GM21529 (cell line): ENCODE data around the gene SLC17A2.

Experiments
- ATAC-seq: cut with Tn5 transposase; IDR thresholded peaks from one replicate; pipeline ENCODE4 v1.9.1; 2021; ENCODE audit not compliant: unreplicated experiment

Gene SLC17A2

DNA sequence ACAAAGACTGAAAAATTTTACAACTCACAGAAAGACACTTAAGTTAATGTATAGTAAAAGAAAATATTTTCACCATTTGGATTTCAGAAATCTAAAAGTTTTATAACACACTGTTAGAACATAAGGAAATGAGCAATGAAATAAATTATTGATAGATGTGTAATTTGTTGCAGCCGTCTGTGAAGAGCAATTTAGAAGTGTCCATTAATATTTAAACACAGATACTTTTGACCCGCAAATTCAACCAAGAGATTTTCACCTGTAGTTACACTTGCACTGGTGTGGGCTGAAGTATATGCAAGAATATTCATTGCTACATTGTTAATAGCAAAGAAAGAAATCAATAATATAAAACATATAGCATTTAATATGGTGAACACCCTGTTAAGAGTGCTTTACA is 41.9 kb downstream of the SLC17A2 start:
- no peak for ATAC-seq

- no peak for ATAC-seq
Measured at GRCh38 chr6:25886066-25886465, 44.4 kb downstream of the SLC17A2 start.

DNA sequence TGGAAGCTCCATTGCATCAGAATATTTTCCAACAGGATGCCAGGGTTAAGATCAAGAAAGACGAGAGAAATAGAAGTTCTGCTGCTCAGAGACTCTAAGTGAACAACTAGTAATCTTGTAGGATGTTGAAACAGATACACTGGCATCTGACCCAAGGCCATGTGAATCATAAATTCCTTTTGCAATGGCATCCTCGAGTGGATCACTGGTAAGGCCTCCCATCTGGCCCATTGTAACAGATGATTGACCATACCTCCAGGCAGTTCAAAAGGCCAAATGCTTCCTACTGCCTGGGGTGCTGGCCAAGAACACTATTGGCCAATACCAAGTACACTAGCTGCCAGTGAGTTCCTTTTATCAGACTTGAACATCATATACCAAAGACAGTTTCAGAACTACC is 46.5 kb downstream of the SLC17A2 start:
- ATAC-seq, result no peak

DNA sequence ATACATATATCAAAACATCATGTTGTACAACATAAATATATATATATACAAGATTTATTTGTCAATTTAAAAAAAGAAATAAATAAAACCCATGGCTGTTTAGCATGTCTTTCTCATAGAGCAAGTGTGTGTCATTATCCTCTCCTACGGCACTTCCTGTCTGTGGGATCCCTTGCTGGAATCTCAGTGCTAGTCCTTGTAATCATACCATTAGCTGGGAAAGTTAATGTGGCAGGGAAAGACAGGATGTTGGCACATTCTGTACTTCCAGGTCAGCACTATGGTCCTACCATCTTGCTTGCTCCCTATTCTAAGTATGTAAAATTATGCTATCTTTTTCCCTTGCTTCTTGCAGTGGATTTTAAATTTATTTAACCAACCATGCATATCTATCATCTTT is 47.0 kb downstream of the SLC17A2 start:
- ATAC-seq, result no peak

GRCh38 chr6:25882051-25882496 is 48.4 kb downstream of the SLC17A2 start:
- ATAC-seq, result no peak

DNA sequence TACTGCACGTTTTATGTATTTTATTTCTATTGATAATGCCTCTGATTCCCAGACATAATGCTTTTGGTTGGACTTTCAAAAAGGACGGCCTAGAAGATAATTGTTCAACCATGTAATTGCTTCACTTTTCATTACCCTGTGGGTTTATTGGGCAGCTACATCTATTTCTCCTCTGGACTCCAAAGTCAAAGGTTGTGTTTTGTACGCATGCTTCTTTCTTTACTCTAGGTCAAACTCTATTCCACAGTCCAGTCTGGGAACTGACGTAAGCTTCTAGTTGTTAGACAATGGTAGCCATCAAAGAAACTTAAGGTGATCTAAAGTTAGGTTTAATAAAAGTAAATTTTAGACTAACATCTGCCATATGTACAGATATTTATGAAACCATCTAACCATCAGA is 49.9 kb downstream of the SLC17A2 start:
- no peak for ATAC-seq

DNA sequence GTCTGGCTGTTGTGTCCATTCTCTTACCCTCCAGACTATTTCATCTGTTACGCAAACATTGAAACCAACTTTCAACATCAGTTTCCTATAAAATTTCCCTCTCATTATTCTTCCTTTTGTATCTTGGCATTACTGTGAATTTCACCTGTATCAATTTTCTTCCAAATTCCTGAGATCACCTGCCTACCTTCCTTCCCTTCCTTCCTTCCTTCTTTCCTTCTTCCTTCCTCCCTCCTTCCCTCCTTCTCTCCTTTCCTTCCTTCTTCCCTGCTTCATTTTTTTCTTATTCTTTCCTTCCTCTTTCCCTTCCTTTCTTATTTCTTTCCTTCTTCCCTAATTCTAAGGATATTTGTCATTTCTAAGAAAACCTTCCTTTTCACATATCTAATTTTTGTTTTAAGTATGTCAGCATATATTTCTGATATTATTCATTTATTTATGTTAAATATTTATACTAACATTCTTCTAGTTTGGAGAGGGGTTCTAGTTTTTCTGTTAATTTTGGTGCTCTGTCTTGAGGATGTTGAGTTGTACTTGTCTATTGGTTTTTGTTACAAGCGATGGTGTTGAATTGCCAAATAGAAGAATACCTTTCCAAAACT is 51.7 kb downstream of the SLC17A2 start:
- ATAC-seq, result no peak

- ATAC-seq, result no peak
Measured at GRCh38 chr6:25875926-25876602, 54.4 kb downstream of the SLC17A2 start.

GRCh38 chr6:25875563-25875905 is 55.0 kb downstream of the SLC17A2 start:
- no peak for ATAC-seq

DNA sequence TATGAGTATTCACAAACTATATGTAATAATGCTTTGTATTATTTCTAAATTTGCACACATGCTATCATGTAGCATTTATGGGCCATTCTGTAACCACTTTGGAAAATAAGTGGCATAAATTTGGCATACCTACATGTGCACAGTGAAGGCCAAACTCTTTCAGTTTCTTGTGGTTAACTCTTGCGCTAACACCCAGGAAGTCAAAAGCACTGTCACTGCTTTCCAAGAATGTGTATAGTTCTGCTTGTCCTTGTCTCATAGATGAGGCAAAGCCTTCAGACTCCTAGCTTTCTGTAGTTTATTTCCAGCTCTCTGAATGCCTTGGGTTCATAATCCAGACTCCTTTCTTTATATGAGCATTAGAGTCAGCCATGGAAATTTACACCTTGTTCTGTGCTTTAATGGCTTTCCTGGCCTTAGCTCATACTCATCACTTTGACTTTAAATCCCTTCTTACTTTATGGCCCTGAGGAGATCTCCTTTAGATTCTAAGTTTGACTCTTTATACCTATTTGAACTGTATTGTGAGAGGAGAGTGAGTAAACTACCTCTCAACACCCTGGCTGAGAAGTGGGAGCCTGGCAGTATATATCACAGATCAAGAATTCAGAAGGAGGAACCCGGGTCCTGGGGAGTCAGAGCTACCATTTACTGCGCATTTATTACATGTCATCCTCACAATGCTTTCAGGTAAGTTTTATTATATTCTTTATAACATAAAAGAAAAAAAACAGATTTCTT is 55.5 kb downstream of the SLC17A2 start:
- ATAC-seq, result no peak

GRCh38 chr6:25874118-25874517 is 56.4 kb downstream of the SLC17A2 start, which contains the start of gene SLC17A3:
TSS of gene SLC17A3 (minus strand) at chr6:25874243. CDS start at chr6:25868387, 5,856 bp downstream.
- no peak for ATAC-seq

GRCh38 chr6:25872814-25873213 is 57.7 kb downstream of the SLC17A2 start:
- ATAC-seq, result no peak

GRCh38 chr6:25869840-25870239 is 60.7 kb downstream of the SLC17A2 start:
- no peak for ATAC-seq

DNA sequence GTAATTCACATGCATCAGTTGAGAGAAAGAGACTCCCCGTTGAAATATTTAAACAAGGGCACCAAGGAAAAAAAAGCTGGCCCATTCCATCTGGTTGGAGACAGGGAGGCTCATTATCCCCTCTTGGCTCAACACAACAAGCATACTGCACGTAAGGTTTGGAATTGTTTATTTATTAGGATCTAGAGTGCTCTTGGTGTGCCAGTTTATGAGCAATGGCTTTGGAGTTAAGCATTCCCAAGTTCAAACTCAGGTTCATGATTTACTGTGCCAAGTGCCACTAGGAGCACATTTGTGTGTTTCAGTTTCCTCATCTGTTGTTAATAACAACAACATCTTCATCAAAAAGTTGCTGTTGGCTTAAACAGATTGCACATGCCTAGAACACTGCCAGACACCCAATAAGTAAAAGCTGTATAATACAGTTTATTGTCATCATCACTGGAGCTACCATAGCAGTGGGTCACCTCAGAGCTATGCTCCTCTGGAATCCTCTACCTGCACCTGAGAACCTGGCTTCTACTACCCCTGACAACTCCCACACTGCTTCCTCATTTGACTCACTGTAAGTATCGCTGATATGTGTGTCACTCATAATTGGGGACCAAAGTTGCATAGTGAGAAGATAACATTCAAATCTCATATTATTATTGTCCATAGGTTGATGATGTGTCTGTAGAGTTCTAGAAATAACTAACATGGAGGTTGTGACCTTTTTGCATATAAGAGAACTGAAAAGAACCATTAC is 61.9 kb downstream of the SLC17A2 start:
- no peak for ATAC-seq

DNA sequence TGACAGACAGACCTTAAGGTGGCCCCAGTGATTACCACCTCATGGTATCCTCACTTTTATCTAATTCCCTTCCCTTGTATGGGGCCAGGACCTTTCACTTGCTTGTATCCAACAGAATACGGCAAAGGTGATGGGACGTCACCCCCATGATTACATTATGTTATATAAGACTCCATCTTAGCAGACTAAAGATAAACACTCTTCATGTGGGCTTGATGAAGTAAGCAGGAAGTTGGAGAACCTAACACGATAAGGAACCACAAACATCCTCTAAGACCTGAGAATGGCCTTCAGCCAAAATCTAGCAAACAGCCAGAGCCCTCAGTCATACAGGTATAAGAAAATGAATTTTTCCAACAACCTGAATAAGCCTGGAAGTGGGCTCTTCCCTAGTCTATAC is 64.5 kb downstream of the SLC17A2 start:
- ATAC-seq, result no peak

- ATAC-seq, result no peak
Measured at GRCh38 chr6:25863360-25863759, 67.1 kb downstream of the SLC17A2 start.
